HepG2 (cell line): ENCODE results near the gene BPI.

Experiments
- ARHGAP35 ChIP-seq: sonication (generic); formaldehyde crosslinking; IDR thresholded peaks from 2 replicates; pipeline ENCODE4 v1.9.0; 2022; ENCODE audit warnings: mild to moderate bottlenecking, inconsistent platforms, moderate library complexity, missing genetic modification reagents, borderline replicate concordance
- HDAC1 ChIP-seq: sonication (generic); formaldehyde crosslinking; IDR thresholded peaks from 2 replicates; pipeline ENCODE4 v1.5.1; 2020; ENCODE audit warnings: mild to moderate bottlenecking, missing genetic modification reagents
- PHF8 ChIP-seq: sonication (generic); formaldehyde crosslinking; IDR thresholded peaks from 2 replicates; pipeline ENCODE4 v1.5.0; 2020; ENCODE audit warnings: missing genetic modification reagents
- TCF7 ChIP-seq: sonication (generic); IDR thresholded peaks from 2 replicates; pipeline ENCODE4 v1.6.1; 2016; ENCODE audit warnings: antibody characterized with exemption, low read depth
- ZNF558 ChIP-seq: sonication (generic); formaldehyde crosslinking; IDR thresholded peaks from 2 replicates; pipeline ENCODE4 v1.9.0; 2022; ENCODE audit warnings: mild to moderate bottlenecking, missing genetic modification reagents, borderline replicate concordance
- TF ChIP-seq, protein P1 (sequence below): sonication (generic); formaldehyde crosslinking; IDR thresholded peaks from 2 replicates; pipeline ENCODE4 v1.5.1; 2020; ENCODE audit warnings: missing genetic modification reagents, mild to moderate bottlenecking, borderline replicate concordance

DNA sequence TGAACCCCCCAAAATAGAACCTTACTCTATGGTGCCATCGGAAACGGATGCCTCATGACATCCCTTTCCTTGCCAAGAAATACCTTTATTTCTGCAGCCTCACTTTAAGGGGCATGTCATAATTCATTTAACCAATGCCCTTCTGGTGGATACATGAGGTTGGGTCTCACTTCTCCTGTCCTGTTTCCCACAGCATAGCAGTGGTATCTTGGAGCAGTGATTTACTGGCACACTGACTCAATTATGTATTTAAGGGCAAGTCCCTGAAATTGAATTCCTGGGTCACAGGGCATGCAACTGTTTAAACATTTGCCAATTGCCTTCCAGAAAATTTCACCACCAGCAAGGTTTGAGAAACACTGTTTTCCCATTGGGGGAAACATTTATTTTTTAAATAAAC lies 41.7 kb downstream of the BPI start:
- TF ChIP-seq TCF7 (no peak), ARHGAP35 (no peak), ZNF558 (no peak), PHF8 (CRISPR knock-in tag) (no peak), HDAC1 (CRISPR knock-in tag) (no peak)
- TF ChIP-seq, protein P1, sequence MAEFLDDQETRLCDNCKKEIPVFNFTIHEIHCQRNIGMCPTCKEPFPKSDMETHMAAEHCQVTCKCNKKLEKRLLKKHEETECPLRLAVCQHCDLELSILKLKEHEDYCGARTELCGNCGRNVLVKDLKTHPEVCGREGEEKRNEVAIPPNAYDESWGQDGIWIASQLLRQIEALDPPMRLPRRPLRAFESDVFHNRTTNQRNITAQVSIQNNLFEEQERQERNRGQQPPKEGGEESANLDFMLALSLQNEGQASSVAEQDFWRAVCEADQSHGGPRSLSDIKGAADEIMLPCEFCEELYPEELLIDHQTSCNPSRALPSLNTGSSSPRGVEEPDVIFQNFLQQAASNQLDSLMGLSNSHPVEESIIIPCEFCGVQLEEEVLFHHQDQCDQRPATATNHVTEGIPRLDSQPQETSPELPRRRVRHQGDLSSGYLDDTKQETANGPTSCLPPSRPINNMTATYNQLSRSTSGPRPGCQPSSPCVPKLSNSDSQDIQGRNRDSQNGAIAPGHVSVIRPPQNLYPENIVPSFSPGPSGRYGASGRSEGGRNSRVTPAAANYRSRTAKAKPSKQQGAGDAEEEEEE: no peak
